HG03354 (cell line): Measurements from ENCODE around the gene FOXL1.
"Not testable (repeated sequence)": the region's sequence is repeated elsewhere in the genome, so short reads cannot be mapped to it uniquely, and the experiment has no call there.

Experiments
- ATAC-seq: cut with Tn5 transposase; IDR thresholded peaks from one replicate; pipeline ENCODE4 v1.9.1; 2021; ENCODE audit warnings: mild to moderate bottlenecking; ENCODE audit not compliant: unreplicated experiment, poor library complexity, severe bottlenecking

Gene FOXL1

DNA sequence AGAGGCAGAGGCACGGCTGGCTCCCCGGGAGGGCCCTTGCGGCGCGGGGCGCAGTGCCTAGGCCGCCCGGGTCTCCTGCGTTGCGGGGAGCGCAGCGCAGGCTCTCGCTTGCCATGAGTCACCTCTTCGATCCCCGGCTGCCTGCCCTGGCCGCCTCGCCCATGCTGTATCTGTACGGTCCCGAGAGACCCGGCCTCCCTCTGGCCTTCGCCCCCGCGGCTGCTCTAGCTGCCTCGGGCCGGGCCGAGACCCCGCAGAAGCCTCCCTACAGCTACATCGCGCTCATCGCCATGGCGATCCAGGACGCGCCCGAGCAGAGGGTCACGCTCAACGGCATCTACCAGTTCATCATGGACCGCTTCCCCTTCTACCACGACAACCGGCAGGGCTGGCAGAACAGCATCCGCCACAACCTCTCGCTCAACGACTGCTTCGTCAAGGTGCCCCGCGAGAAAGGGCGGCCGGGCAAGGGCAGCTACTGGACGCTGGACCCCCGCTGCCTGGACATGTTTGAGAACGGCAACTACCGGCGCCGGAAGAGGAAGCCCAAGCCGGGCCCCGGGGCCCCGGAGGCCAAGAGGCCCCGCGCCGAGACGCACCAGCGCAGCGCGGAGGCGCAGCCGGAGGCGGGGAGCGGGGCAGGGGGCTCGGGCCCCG lies 390 bp downstream of the FOXL1 start:
- ATAC-seq = no peak

DNA sequence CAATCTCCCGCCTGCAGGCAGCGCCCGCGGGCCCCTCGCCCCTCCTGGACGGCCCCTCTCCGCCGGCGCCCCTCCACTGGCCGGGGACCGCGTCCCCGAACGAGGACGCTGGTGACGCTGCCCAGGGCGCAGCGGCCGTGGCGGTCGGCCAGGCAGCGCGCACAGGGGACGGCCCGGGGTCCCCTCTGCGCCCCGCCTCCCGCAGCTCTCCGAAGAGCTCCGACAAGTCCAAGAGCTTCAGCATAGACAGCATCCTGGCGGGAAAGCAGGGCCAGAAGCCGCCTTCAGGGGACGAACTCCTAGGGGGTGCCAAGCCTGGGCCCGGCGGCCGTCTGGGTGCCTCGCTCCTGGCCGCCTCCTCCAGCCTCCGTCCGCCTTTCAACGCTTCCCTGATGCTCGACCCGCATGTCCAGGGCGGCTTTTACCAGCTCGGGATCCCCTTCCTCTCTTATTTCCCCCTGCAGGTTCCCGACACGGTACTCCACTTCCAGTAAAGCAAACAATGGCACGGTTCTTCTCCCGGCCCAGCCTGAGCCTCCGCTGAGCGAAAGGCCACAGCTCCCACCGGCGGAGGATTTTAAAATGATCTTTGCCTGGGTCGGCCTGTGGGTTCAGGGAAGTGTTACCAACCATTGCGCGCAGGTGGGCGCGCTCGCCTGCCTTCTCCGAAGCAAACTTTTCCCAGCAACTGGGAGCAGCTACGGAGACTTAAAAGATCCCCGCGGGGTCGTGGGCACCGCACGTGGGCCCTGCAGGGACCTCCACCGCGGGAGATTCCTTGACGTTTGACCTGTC lies 1.1 kb downstream of the FOXL1 start:
- no peak for ATAC-seq

DNA sequence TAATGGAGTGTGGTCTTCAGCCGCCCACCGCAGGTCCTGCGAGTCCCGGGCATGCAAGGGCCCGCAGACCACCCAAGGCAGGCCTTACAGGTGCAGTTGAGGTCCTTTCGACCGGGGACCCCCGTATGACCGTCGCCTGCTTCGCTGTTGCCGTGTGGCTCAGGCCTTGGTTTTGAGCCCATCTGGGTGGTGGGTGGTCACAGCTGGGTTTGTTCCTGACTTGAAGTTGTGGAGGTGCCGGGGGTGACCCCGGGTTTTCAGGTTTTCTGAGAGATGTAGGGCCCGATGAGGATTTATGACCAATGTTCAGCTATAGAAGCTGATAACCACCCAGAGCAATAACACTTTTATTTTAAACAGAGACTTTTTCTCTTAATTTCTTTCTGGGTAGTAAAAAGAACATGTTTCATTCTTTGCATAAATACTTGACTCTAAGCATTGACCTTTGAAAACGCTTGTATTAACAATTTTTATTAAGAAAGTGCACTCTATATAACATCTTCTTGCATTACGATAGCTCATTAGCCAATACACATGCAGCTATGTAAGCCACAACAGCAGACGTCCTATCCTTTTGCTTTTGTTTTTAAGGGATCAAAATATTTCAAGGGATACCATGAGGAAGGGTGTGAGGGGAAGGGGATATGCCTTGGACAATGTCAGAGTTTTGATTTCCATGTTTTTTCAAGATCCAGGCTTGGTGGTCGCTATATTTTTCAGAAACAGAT lies 1.9 kb downstream of the FOXL1 start:
- ATAC-seq = no peak

DNA sequence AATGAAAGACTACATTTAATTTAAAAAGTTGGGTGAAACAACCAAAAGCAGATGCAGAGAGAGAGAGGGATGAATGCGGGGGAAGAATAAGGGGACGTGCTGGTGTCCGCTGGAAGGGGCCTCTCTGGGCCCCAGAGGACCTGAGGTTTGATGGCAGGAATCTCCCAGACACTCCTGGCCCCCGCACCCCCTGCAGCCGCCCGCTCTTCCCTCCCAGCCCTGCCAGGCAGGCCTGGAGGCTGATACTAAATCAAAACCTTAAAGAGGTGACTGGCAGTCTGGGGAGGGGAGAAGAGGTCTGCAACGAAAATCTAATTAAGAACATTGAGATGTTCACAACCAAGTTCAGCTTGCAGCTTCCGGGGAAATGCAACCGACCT lies 2.4 kb downstream of the FOXL1 start:
- ATAC-seq = no peak

DNA sequence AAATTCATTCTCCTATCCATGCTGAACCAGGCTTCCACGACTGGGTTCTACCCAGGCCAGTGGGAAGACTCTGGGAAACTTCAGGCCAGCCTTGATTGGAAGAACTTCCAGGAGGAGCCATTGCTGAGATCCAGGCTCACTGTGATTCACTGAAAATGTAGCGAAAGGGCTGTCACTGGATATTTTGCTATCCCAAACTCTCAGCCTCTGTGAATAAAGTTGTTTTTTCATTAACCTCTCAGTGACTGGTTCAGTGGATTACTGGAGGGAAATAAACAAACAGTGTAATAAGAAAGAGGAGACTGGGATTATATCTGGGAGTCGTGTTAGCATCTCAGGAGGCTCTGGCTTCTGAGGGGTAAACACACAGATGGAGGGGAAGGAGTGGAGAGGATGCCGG lies 3.1 kb downstream of the FOXL1 start:
- ATAC-seq = no peak

DNA sequence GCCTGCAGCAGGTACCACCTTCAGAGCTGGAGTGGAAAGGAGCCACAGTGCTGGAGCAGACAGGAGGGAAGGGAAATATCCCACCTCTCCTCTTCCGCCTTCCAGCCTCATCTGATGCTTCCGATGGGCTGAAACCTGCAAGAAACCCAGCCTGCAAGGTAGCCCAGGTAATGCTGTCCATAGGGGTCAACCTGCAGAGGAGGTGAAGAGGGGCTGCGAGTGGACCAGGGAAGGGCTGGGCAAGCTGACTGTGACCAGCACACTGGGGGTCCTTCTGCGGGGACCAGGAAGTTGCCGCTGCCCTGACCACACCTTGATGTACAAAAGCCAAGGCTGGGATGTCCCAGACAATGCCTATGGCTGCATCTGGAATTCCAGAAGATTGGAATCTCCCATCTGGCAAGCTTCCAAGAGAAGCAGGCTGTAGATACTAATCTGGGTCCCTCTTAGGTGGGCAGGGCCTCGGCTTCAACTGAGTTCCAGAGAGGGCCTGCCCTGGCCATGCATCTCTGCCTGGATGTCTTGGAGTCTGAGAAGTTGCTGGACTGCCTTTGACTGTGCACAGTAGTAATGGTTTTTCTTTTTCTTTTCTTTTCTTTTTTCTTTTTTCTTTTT lies 5.8 kb downstream of the FOXL1 start:
- no peak for ATAC-seq

DNA sequence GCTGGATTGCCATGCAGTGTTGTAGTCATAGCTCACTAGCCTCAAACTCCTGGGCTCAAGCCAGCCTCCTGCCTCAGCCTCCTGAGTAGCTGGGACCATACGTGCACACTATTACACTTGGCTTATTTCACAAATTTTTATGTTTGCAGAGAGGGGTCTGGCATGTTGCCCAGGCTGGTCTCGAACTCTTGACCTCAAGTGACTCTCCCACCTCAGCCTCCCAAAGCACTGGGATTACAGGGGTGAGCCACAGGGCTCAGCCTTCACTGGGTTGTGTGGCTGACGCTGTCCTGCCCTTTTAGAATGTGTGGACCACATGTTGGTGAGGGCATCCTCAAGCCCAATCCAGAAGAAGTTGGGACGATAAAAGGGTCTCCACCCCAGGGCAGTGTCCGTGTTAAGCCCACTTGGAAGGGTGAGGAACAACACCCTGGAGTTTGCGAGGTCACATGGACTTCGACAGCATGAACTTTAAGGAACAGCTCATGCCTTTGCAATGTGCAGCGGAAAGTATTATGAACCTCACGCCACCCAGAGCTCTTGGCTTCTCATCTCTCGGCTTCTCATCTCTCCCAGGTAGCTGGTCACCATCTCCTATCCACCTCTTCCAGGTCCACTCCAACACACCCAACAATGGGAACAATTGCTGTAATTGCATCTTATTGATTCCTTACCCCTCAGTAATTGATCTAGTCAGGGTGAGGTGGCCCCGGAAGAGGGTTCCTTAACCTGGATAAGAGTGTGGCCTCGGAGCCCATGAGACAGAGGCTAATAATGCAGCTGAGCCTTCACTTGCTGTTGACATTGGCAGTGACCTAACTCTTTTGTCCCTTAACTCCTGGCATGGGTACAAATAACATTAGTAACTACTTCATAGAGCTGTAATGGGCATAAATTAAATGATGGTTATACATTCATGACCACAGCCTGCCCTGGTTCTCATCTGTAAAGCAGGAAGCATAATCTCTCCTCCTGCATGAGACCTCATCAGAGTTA lies 6.7 kb downstream of the FOXL1 start:
- no peak for ATAC-seq

DNA sequence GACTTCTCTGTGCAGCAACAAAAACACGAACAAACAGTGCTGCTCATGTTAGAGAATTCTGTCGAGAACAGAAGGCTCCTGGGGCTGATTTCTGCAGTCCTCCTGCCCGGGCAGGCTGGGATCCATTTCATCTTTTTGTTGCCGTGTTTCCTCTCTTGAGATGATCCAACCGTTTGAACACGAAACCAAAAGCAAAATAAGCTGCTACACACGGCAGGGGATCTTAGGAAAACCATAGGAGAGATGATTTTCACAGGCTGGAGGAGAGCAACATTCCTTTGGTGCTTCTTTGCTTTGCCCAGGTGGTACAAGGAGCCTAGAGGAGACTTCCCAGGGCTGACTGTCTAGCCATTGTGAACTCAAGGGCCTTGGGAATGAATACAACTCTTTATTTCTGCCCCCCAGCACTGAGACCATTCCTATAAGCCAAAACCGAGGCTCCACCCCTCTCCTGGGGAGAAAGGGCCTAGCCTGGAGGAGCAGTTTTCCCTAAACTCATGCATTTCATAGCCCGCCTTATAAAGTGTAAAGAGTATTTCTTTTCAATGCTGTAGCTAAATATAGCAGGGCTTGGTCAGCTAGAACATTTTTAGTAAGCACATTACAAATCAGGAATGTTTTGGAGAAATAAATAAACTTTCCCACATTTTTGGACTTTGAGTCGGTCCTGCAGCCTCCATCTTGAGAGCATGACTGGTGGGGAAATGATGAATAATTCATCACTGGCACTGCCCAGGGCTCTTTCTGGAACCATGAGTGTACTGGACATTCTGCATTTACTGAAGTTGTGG lies 7.7 kb downstream of the FOXL1 start:
- no peak for ATAC-seq

DNA sequence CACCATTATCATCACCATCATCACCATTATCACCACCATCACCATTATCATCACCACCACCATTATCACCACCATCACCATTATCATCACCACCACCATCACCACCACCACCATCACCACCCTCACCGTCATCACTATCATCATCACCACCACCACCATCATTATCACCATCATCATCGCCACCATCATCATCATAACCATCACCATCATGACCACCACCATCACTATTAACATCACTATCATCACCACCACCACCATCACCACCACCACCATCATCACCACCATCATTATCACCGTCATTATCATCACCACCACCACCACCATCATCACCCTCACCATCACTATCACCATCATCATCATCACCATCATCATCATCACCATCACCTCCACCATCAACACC lies 9.1 kb downstream of the FOXL1 start:
- ATAC-seq = no peak

DNA sequence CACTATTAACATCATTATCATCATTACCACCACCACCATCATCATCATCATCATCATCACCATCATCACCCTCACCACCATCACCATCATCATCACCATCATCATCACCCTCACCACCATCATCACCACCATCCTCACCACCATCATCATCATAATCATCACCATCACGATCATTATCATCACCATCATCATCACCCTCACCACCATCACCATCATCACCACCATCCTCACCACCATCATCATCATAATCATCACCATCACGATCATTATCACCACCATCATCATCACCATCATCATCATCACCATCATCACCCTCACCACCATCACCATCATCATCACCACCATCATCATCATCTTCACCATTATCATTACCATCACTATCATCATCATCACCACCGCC lies 9.6 kb downstream of the FOXL1 start:
- not testable (repeated sequence) for ATAC-seq

DNA sequence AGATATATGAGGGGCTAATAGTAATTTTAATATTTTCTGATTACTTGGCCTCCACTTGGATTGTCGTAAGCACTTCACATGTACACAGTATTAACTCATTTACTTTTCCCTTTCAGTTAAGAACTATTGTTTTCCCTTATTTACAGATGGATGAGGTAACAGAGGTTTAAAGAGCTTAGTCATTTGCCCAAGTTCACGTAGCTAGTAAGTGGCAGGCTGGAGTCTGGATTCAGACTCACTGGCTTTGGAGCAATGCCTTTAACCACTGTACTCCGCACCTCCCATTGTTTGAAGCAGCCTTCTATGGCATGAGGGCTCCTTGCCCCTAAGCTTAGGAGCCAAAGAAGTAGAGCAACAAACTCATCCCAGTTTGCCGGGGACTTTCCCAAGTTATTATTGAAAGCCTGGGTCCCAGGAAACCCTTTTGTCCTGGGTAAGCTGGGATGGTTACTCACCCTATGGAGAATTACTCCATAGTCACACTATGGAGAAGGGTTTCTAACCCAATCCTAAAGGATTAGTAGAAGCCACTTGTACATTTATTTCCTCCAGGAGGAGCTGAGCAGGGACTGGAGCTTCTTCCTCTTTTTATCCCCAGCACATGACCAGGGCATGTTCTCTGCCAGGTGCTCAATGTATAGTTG lies 12.3 kb downstream of the FOXL1 start:
- ATAC-seq = no peak

DNA sequence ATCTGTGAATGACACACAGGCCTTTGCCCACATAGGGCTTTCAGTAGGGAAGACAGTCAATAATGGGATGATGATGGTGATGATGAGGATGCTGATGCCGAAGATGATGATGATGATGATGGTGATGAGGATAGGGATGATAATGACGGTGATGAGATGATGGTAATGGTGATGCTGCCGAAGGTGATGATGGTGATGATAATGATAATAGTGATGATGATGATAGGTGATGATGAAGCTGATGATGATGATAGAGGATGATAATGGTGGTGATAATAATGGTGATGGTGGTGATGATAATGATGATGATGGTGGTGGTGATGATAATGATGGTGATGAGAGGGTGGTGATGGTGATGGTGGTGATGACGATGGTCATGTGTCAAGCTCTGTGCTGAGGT lies 12.9 kb downstream of the FOXL1 start:
- ATAC-seq = no peak

DNA sequence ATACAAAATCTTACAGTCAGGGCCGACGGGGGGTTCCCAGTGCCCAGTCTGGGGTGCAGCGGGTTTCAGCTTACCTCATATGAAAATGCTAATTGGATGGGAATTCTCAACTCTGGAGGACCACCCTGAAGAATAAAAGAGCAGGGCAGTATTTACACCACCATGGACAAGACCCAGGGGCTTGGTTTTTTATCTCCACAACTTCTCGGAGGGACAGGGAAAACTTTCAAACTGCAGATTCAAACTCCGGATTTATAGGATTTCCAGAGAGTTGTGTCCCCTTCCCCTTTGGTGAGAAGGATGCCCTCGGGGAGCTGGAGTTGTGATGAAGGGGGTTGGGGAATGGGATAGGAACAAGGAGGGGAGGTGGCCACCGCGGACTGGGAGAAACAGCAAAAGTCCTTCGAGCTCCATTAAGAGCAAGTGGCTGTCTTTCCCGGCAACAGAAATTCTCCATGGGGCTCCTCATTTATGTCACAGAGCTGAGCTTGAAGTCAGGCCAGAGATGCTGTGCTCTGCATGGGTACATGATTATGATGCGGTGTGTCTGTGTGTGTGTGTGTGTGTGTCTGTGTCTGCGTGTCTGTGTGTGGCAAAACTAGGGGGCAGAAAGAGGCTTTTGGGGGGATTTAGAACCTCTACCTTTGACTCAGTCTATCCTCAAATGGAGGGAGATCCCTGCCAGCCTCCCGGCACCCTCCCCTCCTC lies 15.7 kb downstream of the FOXL1 start:
- ATAC-seq = no peak

DNA sequence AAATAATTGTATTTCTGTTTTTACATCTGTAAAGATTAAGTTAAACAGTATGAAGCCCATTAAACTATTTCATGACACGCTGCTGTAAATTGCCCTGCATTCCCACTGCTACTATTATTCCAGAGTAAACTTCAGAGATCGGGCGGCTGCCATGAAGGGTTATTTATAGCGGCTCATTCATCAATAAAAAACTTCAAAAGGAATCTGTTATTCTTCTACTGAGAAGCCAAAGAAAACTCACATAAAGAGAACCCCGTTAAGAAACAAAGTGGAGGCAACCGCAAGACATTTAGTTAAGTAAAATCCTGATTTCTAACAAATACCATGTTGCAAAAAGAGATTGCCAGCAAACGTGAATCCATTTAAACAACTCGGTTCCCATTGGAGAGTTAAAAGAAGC lies 16.4 kb downstream of the FOXL1 start:
- ATAC-seq = no peak

DNA sequence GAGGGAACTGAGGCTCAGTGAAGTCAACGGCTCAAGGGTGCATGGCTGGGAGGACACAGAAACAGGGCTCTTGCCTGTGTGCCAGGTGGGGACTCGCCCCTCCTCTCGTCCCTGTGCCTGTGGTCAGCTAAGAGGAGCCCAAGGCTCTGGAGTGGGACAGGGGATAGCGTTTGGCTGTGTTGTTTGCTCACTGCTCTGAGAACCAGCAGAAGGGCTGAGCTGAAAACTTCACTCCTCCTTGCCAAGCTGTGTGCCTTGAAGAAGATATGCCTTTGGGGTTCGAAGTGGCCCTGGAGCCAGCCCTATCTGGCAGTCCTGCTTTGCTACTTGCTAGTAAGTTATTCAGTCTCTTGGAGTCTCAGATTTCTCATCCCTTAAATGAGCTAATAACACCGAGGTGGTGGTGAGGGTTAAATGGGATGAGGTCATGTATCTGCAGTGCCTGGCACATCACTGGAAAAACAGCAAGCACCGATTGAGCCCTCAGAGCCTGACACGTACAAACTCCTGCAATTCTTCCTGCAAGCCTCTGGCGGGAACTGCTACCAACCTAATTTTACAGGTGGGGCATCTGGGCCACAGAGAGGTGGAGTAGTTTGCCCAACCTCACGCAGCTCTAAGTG lies 17.7 kb downstream of the FOXL1 start:
- ATAC-seq = no peak

DNA sequence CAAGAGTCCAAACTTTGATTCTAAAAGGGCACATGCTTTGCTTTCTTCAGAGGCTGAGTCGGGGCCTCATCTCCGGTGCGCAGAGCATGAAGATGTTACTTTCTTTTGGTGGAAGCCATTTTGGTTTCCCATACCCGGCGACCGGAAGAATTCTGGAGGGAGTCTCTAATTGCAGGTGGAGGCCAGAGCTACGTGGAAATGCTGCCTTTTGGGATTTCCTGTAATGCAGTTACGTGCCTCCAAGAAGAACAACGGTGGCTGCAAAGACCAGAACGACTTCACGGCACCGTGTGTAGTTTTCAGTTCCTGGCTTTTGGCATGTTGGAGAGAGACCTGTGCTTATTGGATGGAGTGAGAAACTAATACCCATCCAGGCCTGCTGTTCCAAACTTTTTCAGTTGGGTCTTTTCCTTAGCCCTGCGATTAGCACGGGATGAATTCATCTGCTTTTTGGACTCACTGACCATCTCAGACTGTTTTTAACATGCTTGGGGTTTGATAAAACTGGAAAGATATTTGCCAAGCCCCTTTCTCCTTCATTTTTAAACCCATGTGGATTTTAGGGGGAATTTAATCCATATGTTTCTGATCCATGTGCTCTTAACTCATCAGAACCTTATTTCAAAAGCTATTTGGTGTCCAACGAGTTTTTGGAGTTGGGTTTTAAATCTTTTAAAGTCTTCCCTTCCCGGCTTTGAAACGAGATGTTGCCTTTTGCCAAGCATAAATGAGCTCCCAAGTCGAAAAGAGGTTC lies 19.0 kb downstream of the FOXL1 start:
- no peak for ATAC-seq
